Prostate gland (tissue), 2 donors: Measurements from ENCODE around the gene MPV17.

Experiments used
- CTCF ChIP-seq, 4 experiments: fragments of 200-600 bp in 2 of 4; fragments of 450-650 bp in 2 of 4; sonication (generic) in 2 of 4; IDR thresholded peaks; 1 replicate in 3 of 4; 2 replicates in 1 of 4; pipeline ENCODE4 v1.5.1; 2016 to 2019; ENCODE audit warnings: antibody characterized with exemption in 4 of 4, mild to moderate bottlenecking in 2 of 4, moderate library complexity in 2 of 4
- POLR2A ChIP-seq: fragments of 450-650 bp; IDR thresholded peaks from one replicate; pipeline ENCODE4 v1.6.1; 2016; ENCODE audit warnings: antibody characterized with exemption, mild to moderate bottlenecking

DNA sequence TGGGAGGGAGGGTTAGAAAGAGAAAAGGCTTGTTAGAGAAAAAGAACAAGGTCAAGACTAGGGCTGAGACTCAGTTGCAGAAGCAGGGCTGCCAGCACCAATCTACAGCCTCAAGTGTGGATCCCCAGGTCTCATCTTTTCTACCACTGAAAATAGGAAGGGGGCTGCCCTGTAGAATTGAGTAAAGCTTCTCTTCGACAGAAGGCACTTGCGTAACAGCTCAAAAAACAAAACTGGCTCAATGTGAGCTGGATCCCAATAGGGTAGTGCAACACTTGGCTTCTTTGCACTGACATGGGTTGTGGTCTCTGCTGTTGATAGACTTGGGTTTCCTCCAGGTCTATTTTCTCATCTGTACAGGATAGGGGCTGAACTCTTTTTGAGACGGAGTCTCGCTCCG is 1.8 kb upstream of the MPV17 start:
- TF ChIP-seq CTCF (IDR thresholded peaks at IDR 0.05) (no peak), POLR2A (no peak)
